Thoracic aorta (tissue), 2 donors: ENCODE results near the gene PBX3. TPM values are rescaled to one million over a fixed set of nuclear protein-coding genes. Genes with fewer than 3 reads are reported as not detected.

Experiments
- ATAC-seq: fragments of 150-250 bp; one replicate; pipeline ENCODE4 v1.8.0; 2017; ENCODE audit warnings: low read depth; ENCODE audit not compliant: insufficient number of reproducible peaks, low FRiP score
- DNase-seq: peaks from one replicate; pipeline ENCODE4 v3.0.0-alpha.2; 2020; ENCODE audit warnings: low spot score
- H3K27ac ChIP-seq, 2 donors: fragments of 200-600 bp; sonication (generic); 1 replicate in 1 of 2; 2 replicates in 1 of 2; pipeline ENCODE4 v1.5.1; 2016; ENCODE audit warnings: mild to moderate bottlenecking in 2 of 2, moderate library complexity in 2 of 2
- H3K27me3 ChIP-seq: fragments of 200-600 bp; sonication (generic); replicated peaks from 2 replicates; pipeline ENCODE4 v1.6.0; 2016; ENCODE audit warnings: mild to moderate bottlenecking; ENCODE audit not compliant: insufficient read depth
- H3K36me3 ChIP-seq: fragments of 200-600 bp; sonication (generic); one replicate; pipeline ENCODE4 v1.5.1; 2016
- H3K4me1 ChIP-seq, 2 donors: fragments of 200-600 bp; sonication (generic); 1 replicate in 1 of 2; 2 replicates in 1 of 2; pipeline versions ENCODE4 v1.5.1 to v1.6.0; 2016; ENCODE audit warnings: low read depth in 2 of 2, mild to moderate bottlenecking in 1 of 2; ENCODE audit not compliant: control insufficient read depth in 1 of 2
- H3K4me3 ChIP-seq: fragments of 200-600 bp; sonication (generic); 2 replicates; pipeline ENCODE4 v1.5.1; 2016; ENCODE audit warnings: mild to moderate bottlenecking
- H3K9me3 ChIP-seq: fragments of 200-600 bp; sonication (generic); 2 replicates; pipeline ENCODE4 v1.5.1; 2016
- CTCF ChIP-seq: fragments of 200-600 bp; sonication (generic); IDR thresholded peaks from one replicate; pipeline ENCODE4 v1.5.1; 2019; ENCODE audit warnings: antibody characterized with exemption
- total RNA-seq, 2 donors: library from RNA; depleted of rRNA; stranded (reverse); fragments of >200 nt; gene quantifications; one replicate each; pipeline versions ENCODE4 v1.1.0 to v1.2.3, GENCODE V29; 2016

Gene PBX3
- total RNA-seq, 2 donors from 2014 or later: 23.9 to 34.8 TPM

GRCh38 chr9:125950880-125951471 is 203.8 kb downstream of the PBX3 start:
- Histone ChIP-seq H3K4me3 (no peak overlapping the region), H3K36me3 (no peaks in the 10 kb centered on the region), H3K9me3 (no peaks in the 10 kb centered on the region), H3K27me3 (no peaks in the 10 kb centered on the region), H3K4me1 (no peaks in the 10 kb centered on the region), H3K27ac (no peak overlapping the region)
- ATAC-seq: no peak
- TF ChIP-seq CTCF: no peak
- DNase-seq: no peak

GRCh38 chr9:125953314-125954019 is 206.3 kb downstream of the PBX3 start:
- no peak for DNase-seq

GRCh38 chr9:125956102-125956501 is 208.9 kb downstream of the PBX3 start:
- H3K27ac ChIP-seq: no peak overlapping the region
- no peaks in the 10 kb centered on the region for H3K36me3 ChIP-seq
- no peaks in the 10 kb centered on the region for H3K27me3 ChIP-seq
- ATAC-seq (no peak), DNase-seq (no peak)
- no peaks in the 10 kb centered on the region for H3K4me1 ChIP-seq
- H3K9me3 ChIP-seq: no peaks in the 10 kb centered on the region
- H3K4me3 ChIP-seq: no peak overlapping the region
- no peak for TF ChIP-seq CTCF

More at GRCh38 chr9:125953314-125954019, 206.3 kb downstream of the PBX3 start:
- Histone ChIP-seq H3K9me3 (no peaks in the 10 kb centered on the region), H3K4me1 (no peaks in the 10 kb centered on the region), H3K4me3 (no peak overlapping the region), H3K36me3 (no peaks in the 10 kb centered on the region), H3K27me3 (no peaks in the 10 kb centered on the region), H3K27ac (no peak overlapping the region)
- no peak for ATAC-seq
- TF ChIP-seq CTCF: no peak

- H3K4me1 ChIP-seq: no peaks in the 10 kb centered on the region
- no peaks in the 10 kb centered on the region for H3K27me3 ChIP-seq
- no peaks in the 10 kb centered on the region for H3K36me3 ChIP-seq
- no peak for DNase-seq
- no peak for ATAC-seq
- no peaks in the 10 kb centered on the region for H3K9me3 ChIP-seq
- TF ChIP-seq CTCF: no peak
- H3K27ac ChIP-seq: no peak overlapping the region
- no peak overlapping the region for H3K4me3 ChIP-seq
Observed at GRCh38 chr9:125959315-125959714, 212.1 kb downstream of the PBX3 start.

GRCh38 chr9:125959951-125960619 is 212.9 kb downstream of the PBX3 start:
- Histone ChIP-seq H3K27ac (no peak overlapping the region), H3K4me1 (no peaks in the 10 kb centered on the region), H3K9me3 (no peaks in the 10 kb centered on the region), H3K4me3 (no peak overlapping the region), H3K36me3 (no peaks in the 10 kb centered on the region), H3K27me3 (no peaks in the 10 kb centered on the region)
- no peak for TF ChIP-seq CTCF
- no peak for ATAC-seq
- no peak for DNase-seq
